Upper lobe of left lung (tissue), 6 donors: ENCODE results near the gene SULT1A1. TPM values are rescaled to one million over a fixed set of nuclear protein-coding genes. Genes with fewer than 3 reads are reported as not detected.

Experiments used
- ATAC-seq, 2 donors: fragments of 200-7000 bp; cut with Tn5 transposase; one replicate each; pipeline ENCODE4 v1.9.1; 2022; ENCODE audit warnings: mild to moderate bottlenecking in 2 of 2, moderate library complexity in 2 of 2; ENCODE audit not compliant: low FRiP score in 2 of 2
- DNase-seq, 2 donors: peaks; one replicate each; pipeline ENCODE4 v3.0.0-alpha.2; 2019 to 2020
- H3K27ac ChIP-seq, 4 donors: fragments of 200-600 bp; sonication (generic); one replicate each; pipeline ENCODE4 v1.5.1; 2016 to 2019
- H3K27me3 ChIP-seq, 4 donors: fragments of 200-600 bp; sonication (generic); one replicate each; pipeline ENCODE4 v1.5.1; 2017 to 2019
- H3K36me3 ChIP-seq, 4 donors: fragments of 200-600 bp; sonication (generic); one replicate each; pipeline ENCODE4 v1.5.1; 2016 to 2019
- H3K4me1 ChIP-seq, 4 donors: fragments of 200-600 bp; sonication (generic); one replicate each; pipeline ENCODE4 v1.5.1; 2018 to 2019
- H3K4me3 ChIP-seq, 4 donors: fragments of 200-600 bp; sonication (generic); one replicate each; pipeline ENCODE4 v1.5.1; 2017 to 2019; ENCODE audit warnings: mild to moderate bottlenecking in 2 of 4, moderate library complexity in 1 of 4
- H3K9me3 ChIP-seq, 4 donors: fragments of 200-600 bp; sonication (generic); one replicate each; pipeline ENCODE4 v1.5.1; 2018 to 2019
- EP300 ChIP-seq, 4 donors: sonication (generic); formaldehyde crosslinking; IDR thresholded peaks; one replicate each; pipeline ENCODE4 v1.5.1; 2017; ENCODE audit warnings: antibody characterized with exemption in 4 of 4, control low read depth in 2 of 4
- POLR2A ChIP-seq, 4 donors: fragments of 450-650 bp; IDR thresholded peaks; one replicate each; pipeline ENCODE4 v1.5.1; 2016 to 2017; ENCODE audit warnings: antibody characterized with exemption in 4 of 4, mild to moderate bottlenecking in 2 of 4
- POLR2AphosphoS5 ChIP-seq, 2 donors: sonication (generic); formaldehyde crosslinking; IDR thresholded peaks; one replicate each; pipeline ENCODE4 v1.5.1; 2017; ENCODE audit warnings: antibody characterized with exemption in 2 of 2
- WGBS, 2 donors: methylation state at CpG; one replicate each; pipeline ENCODE4 v1.1.5; 2017 to 2018; 5-methylcytosine and 5-hydroxymethylcytosine counted together
- total RNA-seq, 6 donors: library from RNA; depleted of rRNA in 4 of 6; stranded (reverse); fragments of >200 nt in 4 of 6; gene quantifications; one replicate each; pipeline versions ENCODE4 v1.1.0 to v1.2.1, GENCODE V29; 2016 to 2021
- TF ChIP-seq, protein P1 (sequence below), 6 experiments: fragments of 450-650 bp in 4 of 6; fragments of 200-600 bp in 2 of 6; sonication (generic) in 2 of 6; IDR thresholded peaks; one replicate each; pipeline ENCODE4 v1.5.1; 2016 to 2019; ENCODE audit warnings: antibody characterized with exemption in 6 of 6
- donor health status: DM: no; HTN: no; CAD: no; lungs with moderate emphysema.
- donor health status: DM: no; HTN: yes; CAD: no; lungs with severe emphysema.

SULT1A1 gene
- total RNA-seq, 6 donors from 2014 or later, result 46.0 to 180 (median 124) TPM

- DNase-seq (no peak), ATAC-seq (no peak)
- Histone ChIP-seq H3K4me1 (peaks cover 14 to 27% (median 21%) of the 10 kb centered on the region in 4 donors), H3K27ac (no peak overlapping the region), H3K9me3 (no peaks in the 10 kb centered on the region), H3K27me3 (no peaks in the 10 kb centered on the region), H3K4me3 (no peak overlapping the region), H3K36me3 (peaks cover 4 to 55% (median 41%) of the 10 kb centered on the region in 4 donors)
- TF ChIP-seq, protein P1, sequence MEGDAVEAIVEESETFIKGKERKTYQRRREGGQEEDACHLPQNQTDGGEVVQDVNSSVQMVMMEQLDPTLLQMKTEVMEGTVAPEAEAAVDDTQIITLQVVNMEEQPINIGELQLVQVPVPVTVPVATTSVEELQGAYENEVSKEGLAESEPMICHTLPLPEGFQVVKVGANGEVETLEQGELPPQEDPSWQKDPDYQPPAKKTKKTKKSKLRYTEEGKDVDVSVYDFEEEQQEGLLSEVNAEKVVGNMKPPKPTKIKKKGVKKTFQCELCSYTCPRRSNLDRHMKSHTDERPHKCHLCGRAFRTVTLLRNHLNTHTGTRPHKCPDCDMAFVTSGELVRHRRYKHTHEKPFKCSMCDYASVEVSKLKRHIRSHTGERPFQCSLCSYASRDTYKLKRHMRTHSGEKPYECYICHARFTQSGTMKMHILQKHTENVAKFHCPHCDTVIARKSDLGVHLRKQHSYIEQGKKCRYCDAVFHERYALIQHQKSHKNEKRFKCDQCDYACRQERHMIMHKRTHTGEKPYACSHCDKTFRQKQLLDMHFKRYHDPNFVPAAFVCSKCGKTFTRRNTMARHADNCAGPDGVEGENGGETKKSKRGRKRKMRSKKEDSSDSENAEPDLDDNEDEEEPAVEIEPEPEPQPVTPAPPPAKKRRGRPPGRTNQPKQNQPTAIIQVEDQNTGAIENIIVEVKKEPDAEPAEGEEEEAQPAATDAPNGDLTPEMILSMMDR (IDR thresholded peaks at IDR 0.05), result no peak
- no peak for TF ChIP-seq EP300 (IDR thresholded peaks at IDR 0.05)
- TF ChIP-seq POLR2A (IDR thresholded peaks at IDR 0.05), result no peak
- no peak for TF ChIP-seq POLR2AphosphoS5 (IDR thresholded peaks at IDR 0.05)
- WGBS, 2 donors, result 91 to 95% methylated on average over 9 to 13 of the region's 13 CpGs
Observed at GRCh38 chr16:28592979-28593553, 16.8 kb downstream of the SULT1A1 start.

- peaks cover 14 to 21% (median 17%) of the 10 kb centered on the region in 4 donors for H3K4me1 ChIP-seq
- DNase-seq (no peak), ATAC-seq (no peak)
- H3K27me3 ChIP-seq, result no peaks in the 10 kb centered on the region
- WGBS, 2 donors, result 90 to 97% methylated on average over 5 of the region's 5 CpGs
- H3K27ac ChIP-seq, result no peak overlapping the region
- H3K9me3 ChIP-seq, result no peaks in the 10 kb centered on the region
- TF ChIP-seq, protein P1 (IDR thresholded peaks at IDR 0.05), result no peak
- TF ChIP-seq POLR2AphosphoS5 (IDR thresholded peaks at IDR 0.05) (no peak), POLR2A (IDR thresholded peaks at IDR 0.05) (no peak), EP300 (IDR thresholded peaks at IDR 0.05) (no peak)
- H3K4me3 ChIP-seq, result no peak overlapping the region
- peaks cover 4 to 59% (median 46%) of the 10 kb centered on the region in 4 donors for H3K36me3 ChIP-seq
Observed at GRCh38 chr16:28592511-28592910, 17.3 kb downstream of the SULT1A1 start.

DNA sequence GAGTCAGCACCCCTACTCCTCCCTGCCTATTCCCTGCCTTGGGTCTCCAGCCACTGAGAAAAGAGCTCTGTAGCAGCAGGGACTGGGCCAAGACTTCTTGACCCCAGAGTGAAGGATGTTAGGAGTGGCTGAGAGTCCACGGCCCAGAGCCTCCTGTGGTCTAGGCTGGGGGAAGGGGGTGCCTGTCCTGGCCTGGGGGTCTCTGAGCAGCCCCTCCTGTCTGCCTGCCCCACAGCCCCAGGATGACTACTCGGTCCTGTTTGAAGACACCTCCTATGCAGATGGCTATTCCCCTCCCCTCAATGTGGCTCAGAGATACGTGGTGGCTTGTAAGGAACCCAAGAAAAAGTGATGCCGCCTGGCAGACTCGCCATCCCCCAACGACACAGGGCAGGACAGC lies 18.5 kb downstream of the SULT1A1 start:
- H3K27me3 ChIP-seq, result no peaks in the 10 kb centered on the region
- H3K27ac ChIP-seq, result no peak overlapping the region
- no peaks in the 10 kb centered on the region for H3K9me3 ChIP-seq
- DNase-seq (no peak), ATAC-seq (no peak)
- peaks cover 4 to 68% (median 53%) of the 10 kb centered on the region in 4 donors for H3K36me3 ChIP-seq
- 86 to 95% methylated on average over 5 to 6 of the region's 6 CpGs for WGBS, 2 donors
- H3K4me3 ChIP-seq, result no peak overlapping the region
- TF ChIP-seq POLR2A (IDR thresholded peaks at IDR 0.05) (no peak), EP300 (IDR thresholded peaks at IDR 0.05) (no peak), POLR2AphosphoS5 (IDR thresholded peaks at IDR 0.05) (no peak)
- TF ChIP-seq, protein P1 (IDR thresholded peaks at IDR 0.05), result no peak
- peaks cover 4 to 9% (median 7%) of the 10 kb centered on the region in 4 donors for H3K4me1 ChIP-seq

DNA sequence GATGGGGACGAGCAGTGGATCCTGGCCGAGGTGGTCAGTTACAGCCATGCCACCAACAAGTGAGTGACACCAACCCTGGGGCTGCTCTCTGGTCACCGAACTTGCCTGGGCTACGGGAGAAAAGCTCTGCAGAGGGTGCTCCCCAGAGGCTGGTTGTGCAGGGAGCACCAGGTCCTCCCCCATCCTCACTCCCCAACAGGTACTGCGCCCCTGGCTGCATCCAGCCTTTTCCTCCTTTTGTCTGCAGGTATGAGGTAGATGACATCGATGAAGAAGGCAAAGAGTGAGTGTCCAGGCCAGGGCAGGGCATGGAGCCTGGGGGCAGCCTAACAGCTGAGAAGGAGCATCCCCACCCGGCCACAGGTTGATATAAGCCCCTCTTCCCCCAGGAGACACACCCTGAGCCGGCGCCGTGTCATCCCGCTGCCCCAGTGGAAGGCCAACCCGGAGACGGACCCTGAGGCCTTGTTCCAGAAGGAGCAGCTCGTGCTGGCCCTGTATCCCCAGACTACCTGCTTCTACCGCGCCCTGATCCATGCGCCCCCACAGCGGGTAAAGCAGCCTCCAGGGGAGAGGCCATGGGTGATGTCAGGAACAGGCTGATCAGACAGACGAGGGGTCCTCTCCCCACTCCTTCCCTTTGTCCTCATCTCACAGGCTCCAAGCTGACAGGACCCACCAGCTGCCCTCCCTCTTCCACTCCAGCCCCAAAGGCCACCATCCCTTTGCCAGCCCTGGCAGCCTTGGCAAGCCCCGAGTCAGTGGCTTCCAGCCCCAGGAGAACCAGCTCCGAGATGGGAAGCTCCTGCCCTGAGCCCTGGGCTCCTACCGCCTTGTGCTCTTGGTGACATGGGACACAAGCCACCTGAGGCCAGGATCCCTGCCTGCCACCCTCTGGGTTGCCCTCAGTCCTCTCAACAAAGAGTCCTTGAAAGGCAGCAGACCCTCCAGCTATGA lies 19.2 kb downstream of the SULT1A1 start:
- H3K4me3 ChIP-seq, result no peak overlapping the region
- no peak for TF ChIP-seq POLR2A (IDR thresholded peaks at IDR 0.05)
- TF ChIP-seq, protein P1 (IDR thresholded peaks at IDR 0.05), result no peak
- no peak for TF ChIP-seq POLR2AphosphoS5 (IDR thresholded peaks at IDR 0.05)
- TF ChIP-seq EP300 (IDR thresholded peaks at IDR 0.05), result no peak
- WGBS, 2 donors, result 93 to 99% methylated on average over 12 to 22 of the region's 22 CpGs
- no peaks in the 10 kb centered on the region for H3K27me3 ChIP-seq
- DNase-seq (no peak), ATAC-seq (no peak)
- peaks cover 5 to 75% (median 57%) of the 10 kb centered on the region in 4 donors for H3K36me3 ChIP-seq
- no peaks in the 10 kb centered on the region for H3K9me3 ChIP-seq
- peaks cover 0 to 5% (median 2%) of the 10 kb centered on the region in 4 donors for H3K4me1 ChIP-seq
- H3K27ac ChIP-seq, result no peak overlapping the region
